ENCODE results near the gene STOML3.

The STOML3 gene

GRCh38 chr13:38954291-38954690 lies 36.3 kb downstream of the STOML3 start:
- in situ Hi-C loops (cut with MboI; ENCODE audit: low sequenced_read_pairs, unreplicated experiment), result no loop called here
- no peak for TF ChIP-seq CTCF (IDR thresholded peaks at IDR 0.05; ENCODE audit: borderline replicate concordance, control extremely low read depth, extremely low read depth, insufficient read depth, missing control alignments)
- DNase-seq (ENCODE audit: low spot score), result no peak

GRCh38 chr13:38952827-38953226 lies 37.8 kb downstream of the STOML3 start:
- in situ Hi-C loops (cut with MboI; ENCODE audit: low sequenced_read_pairs, unreplicated experiment), result no loop called here
- DNase-seq (ENCODE audit: low spot score), result no peak
- TF ChIP-seq CTCF (IDR thresholded peaks at IDR 0.05; ENCODE audit: borderline replicate concordance, control extremely low read depth, extremely low read depth, insufficient read depth, missing control alignments), result no peak

GRCh38 chr13:38951525-38952313 lies 38.9 kb downstream of the STOML3 start:
- no peak for DNase-seq (ENCODE audit: low spot score)
- in situ Hi-C loops (cut with MboI; ENCODE audit: low sequenced_read_pairs, unreplicated experiment), result no loop called here

GRCh38 chr13:38950987-38951386 lies 39.6 kb downstream of the STOML3 start:
- in situ Hi-C loops (cut with MboI; ENCODE audit: low sequenced_read_pairs, unreplicated experiment), result no loop called here
- no peak for TF ChIP-seq CTCF (IDR thresholded peaks at IDR 0.05; ENCODE audit: borderline replicate concordance, control extremely low read depth, extremely low read depth, insufficient read depth, missing control alignments)
- DNase-seq (ENCODE audit: low spot score), result no peak

More at GRCh38 chr13:38951525-38952313, 38.9 kb downstream of the STOML3 start:
- TF ChIP-seq CTCF (IDR thresholded peaks at IDR 0.05; ENCODE audit: borderline replicate concordance, control extremely low read depth, extremely low read depth, insufficient read depth, missing control alignments), result no peak

- in situ Hi-C loops (cut with MboI; ENCODE audit: low sequenced_read_pairs, unreplicated experiment), result no loop called here
- TF ChIP-seq CTCF (IDR thresholded peaks at IDR 0.05; ENCODE audit: borderline replicate concordance, control extremely low read depth, extremely low read depth, insufficient read depth, missing control alignments), result no peak
- DNase-seq (ENCODE audit: low spot score), result no peak
These were observed 43.6 kb downstream of the STOML3 start for GRCh38 chr13:38947054-38947453.

GRCh38 chr13:38944219-38944618 lies 46.4 kb downstream of the STOML3 start:
- DNase-seq (ENCODE audit: low spot score), result no peak
- no peak for TF ChIP-seq CTCF (IDR thresholded peaks at IDR 0.05; ENCODE audit: borderline replicate concordance, control extremely low read depth, extremely low read depth, insufficient read depth, missing control alignments)
- in situ Hi-C loops (cut with MboI; ENCODE audit: low sequenced_read_pairs, unreplicated experiment), result no loop called here

Measured in GM13976 (cell line).